Measurements from ENCODE around the gene PISD. TPM values are rescaled to one million over a fixed set of nuclear protein-coding genes. Genes with fewer than 3 reads are reported as not detected.

Gene PISD
- total and polyA plus RNA-seq, 9 of the 15 experiments (the other 6 are each of a cell fraction or from before 2014, with no cell fraction given) = 24.5 to 65.9 (median 36.6) TPM

GRCh38 chr22:31603081-31603525 is 58.9 kb downstream of the PISD start (continued):
- TF ChIP-seq TAL1 (IDR thresholded peaks at IDR 0.05) = peak; percentile 81
- peak; percentile 86 for TF ChIP-seq GATA2 (CRISPR knock-in tag; IDR thresholded peaks at IDR 0.05)
- no peak for TF ChIP-seq ZNF79 (CRISPR knock-in tag; IDR thresholded peaks at IDR 0.05; ENCODE audit: low read depth)
- no peak for TF ChIP-seq RBM34 (IDR thresholded peaks at IDR 0.05; ENCODE audit: borderline replicate concordance, insufficient read depth, low read length)
- 0 out of 2 replicates have a peak, but pooled peaks have one; percentile 33 for TF ChIP-seq RNF2 (IDR thresholded peaks at IDR 0.05)
- TF ChIP-seq NR3C1 (CRISPR knock-in tag; IDR thresholded peaks at IDR 0.05) = no peak
- no peak for TF ChIP-seq SREBF2 (CRISPR knock-in tag; IDR thresholded peaks at IDR 0.05)
- TF ChIP-seq, protein P1, sequence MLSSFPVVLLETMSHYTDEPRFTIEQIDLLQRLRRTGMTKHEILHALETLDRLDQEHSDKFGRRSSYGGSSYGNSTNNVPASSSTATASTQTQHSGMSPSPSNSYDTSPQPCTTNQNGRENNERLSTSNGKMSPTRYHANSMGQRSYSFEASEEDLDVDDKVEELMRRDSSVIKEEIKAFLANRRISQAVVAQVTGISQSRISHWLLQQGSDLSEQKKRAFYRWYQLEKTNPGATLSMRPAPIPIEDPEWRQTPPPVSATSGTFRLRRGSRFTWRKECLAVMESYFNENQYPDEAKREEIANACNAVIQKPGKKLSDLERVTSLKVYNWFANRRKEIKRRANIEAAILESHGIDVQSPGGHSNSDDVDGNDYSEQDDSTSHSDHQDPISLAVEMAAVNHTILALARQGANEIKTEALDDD (IDR thresholded peaks at IDR 0.05) = peak; percentile 69
- TF ChIP-seq E4F1 (CRISPR knock-in tag; IDR thresholded peaks at IDR 0.05; ENCODE audit: borderline replicate concordance) = no peak
- no peak for TF ChIP-seq JUND (IDR thresholded peaks at IDR 0.05; ENCODE audit: borderline replicate concordance, low read depth, low read length)
- no peak; the same call in 2 of the 3 replicates for TF ChIP-seq JUND (tag; IDR thresholded peaks at IDR 0.05; ENCODE audit: borderline replicate concordance, low read depth, low read length)
- TF ChIP-seq, protein P2, sequence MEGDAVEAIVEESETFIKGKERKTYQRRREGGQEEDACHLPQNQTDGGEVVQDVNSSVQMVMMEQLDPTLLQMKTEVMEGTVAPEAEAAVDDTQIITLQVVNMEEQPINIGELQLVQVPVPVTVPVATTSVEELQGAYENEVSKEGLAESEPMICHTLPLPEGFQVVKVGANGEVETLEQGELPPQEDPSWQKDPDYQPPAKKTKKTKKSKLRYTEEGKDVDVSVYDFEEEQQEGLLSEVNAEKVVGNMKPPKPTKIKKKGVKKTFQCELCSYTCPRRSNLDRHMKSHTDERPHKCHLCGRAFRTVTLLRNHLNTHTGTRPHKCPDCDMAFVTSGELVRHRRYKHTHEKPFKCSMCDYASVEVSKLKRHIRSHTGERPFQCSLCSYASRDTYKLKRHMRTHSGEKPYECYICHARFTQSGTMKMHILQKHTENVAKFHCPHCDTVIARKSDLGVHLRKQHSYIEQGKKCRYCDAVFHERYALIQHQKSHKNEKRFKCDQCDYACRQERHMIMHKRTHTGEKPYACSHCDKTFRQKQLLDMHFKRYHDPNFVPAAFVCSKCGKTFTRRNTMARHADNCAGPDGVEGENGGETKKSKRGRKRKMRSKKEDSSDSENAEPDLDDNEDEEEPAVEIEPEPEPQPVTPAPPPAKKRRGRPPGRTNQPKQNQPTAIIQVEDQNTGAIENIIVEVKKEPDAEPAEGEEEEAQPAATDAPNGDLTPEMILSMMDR (IDR thresholded peaks at IDR 0.05 in 2 of 3, conservative IDR thresholded peaks at IDR 0.05 in 1 of 3; ENCODE audit: insufficient read depth in 2 of 3, low read depth in 1 of 3, low read length in 3 of 3) = no peak
- TF ChIP-seq HNRNPLL (IDR thresholded peaks at IDR 0.05; ENCODE audit: low read depth, low read length, poor library complexity, severe bottlenecking) = no peak
- peak; percentile 66 for TF ChIP-seq ZFX (CRISPR knock-in tag; IDR thresholded peaks at IDR 0.05)
- no peak for TF ChIP-seq NR0B1 (IDR thresholded peaks at IDR 0.05; ENCODE audit: partially characterized antibody)
- no peak for TF ChIP-seq KLF1 (tag; IDR thresholded peaks at IDR 0.05)
- TF ChIP-seq SMARCA4 (IDR thresholded peaks at IDR 0.05) = peak; percentile 64
- TF ChIP-seq ILF3 (IDR thresholded peaks at IDR 0.05; ENCODE audit: borderline replicate concordance) = no peak
- no peak for TF ChIP-seq THAP12 (CRISPR knock-in tag; IDR thresholded peaks at IDR 0.05)
- peak in 1 of 2 experiments; percentile 54; a peak in 2 of 4 replicates for TF ChIP-seq RCOR1 (IDR thresholded peaks at IDR 0.05; ENCODE audit: borderline replicate concordance in 1 of 2, low read depth in 2 of 2, low read length in 2 of 2)
- TF ChIP-seq E2F3 (CRISPR knock-in tag; IDR thresholded peaks at IDR 0.05) = no peak
